ENCODE results near the gene PCDHB5.
"Not testable (repeated sequence)": the region's sequence is repeated elsewhere in the genome, so short reads cannot be mapped to it uniquely, and the experiment has no call there.

PCDHB5 gene

GRCh38 chr5:141135030-141135717 is at the start of gene PCDHB5:
PCDHB5 (plus strand) TSS chr5:141135206; CDS start chr5:141135435, 229 bp downstream.
- FAIRE-seq: peak; percentile 44
- peak; percentile 72 for DNase-seq (ENCODE audit: insufficient read length, low spot score)

DNA sequence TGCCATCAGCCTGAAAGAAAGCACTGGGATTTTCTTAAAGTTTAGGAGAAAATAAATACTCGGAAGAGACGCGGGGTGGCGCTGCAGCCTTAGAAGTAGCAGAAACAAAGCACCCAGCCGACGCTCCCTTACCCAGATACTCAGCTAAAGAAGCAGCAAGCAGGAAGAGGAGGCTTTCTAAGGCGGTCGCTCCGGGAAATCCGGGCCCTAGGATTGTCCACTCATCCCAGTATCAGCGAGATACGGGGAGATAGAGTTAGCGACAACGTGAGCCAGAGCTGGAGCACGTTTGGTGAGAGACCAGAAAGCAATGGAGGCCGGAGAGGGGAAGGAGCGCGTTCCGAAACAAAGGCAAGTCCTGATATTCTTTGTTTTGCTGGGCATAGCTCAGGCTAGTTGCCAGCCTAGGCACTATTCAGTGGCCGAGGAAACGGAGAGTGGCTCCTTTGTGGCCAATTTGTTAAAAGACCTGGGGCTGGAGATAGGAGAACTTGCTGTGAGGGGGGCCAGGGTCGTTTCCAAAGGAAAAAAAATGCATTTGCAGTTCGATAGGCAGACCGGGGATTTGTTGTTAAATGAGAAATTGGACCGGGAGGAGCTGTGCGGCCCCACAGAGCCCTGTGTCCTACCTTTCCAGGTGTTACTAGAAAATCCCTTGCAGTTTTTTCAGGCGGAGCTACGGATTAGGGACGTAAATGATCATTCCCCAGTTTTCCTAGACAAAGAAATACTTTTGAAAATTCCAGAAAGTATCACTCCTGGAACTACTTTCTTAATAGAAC is 40.3 kb upstream of the PCDHB5 start, which contains the start of gene PCDHB2:
Gene PCDHB2 (plus strand): TSS at position 135 of the 782 bp plus-strand sequence. CDS start 176 bp downstream, at position 311.
- DNase-seq (ENCODE audit: insufficient read length, low spot score) (no peak), FAIRE-seq (no peak)

- DNase-seq (ENCODE audit: insufficient read length, low spot score) (no peak), FAIRE-seq (no peak)
These were observed 39.8 kb upstream of the PCDHB5 start for GRCh38 chr5:141095263-141095641.

GRCh38 chr5:141096181-141096580 is 38.8 kb upstream of the PCDHB5 start:
- not testable (repeated sequence) for DNase-seq (ENCODE audit: insufficient read length, low spot score); FAIRE-seq

DNA sequence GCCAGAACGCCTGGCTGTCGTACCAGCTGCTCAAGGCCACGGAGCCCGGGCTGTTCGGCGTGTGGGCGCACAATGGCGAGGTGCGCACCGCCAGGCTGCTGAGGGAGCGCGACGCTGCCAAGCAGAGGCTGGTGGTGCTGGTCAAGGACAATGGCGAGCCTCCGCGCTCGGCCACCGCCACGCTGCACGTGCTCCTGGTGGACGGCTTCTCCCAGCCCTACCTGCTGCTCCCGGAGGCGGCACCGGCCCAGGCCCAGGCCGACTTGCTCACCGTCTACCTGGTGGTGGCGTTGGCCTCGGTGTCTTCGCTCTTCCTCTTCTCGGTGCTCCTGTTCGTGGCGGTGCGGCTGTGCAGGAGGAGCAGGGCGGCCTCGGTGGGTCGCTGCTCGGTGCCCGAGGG is 38.4 kb upstream of the PCDHB5 start:
- DNase-seq (ENCODE audit: insufficient read length, low spot score); FAIRE-seq: not testable (repeated sequence)

- DNase-seq (ENCODE audit: insufficient read length, low spot score): peak; percentile 78
- FAIRE-seq: peak; percentile 77
These were observed 34.7 kb upstream of the PCDHB5 start, which contains the start of gene PCDHB3 for GRCh38 chr5:141100243-141100805. PCDHB3 (plus strand) TSS chr5:141100473; CDS start chr5:141100650, 177 bp downstream.

DNA sequence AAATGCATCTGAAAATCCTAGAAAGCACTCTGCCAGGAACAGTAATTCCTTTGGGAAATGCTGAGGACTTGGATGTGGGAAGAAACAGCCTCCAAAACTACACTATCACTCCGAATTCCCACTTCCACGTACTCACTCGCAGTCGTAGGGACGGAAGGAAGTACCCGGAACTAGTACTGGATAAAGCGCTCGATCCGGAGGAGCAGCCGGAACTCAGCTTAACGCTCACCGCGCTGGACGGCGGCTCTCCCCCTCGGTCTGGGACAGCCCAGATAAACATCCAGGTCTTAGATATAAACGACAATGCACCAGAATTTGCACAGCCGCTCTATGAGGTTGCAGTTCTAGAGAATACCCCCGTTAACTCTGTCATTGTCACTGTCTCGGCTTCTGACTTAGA is 33.9 kb upstream of the PCDHB5 start:
- FAIRE-seq: no peak

GRCh38 chr5:141102070-141102469 is 32.9 kb upstream of the PCDHB5 start:
- not testable (repeated sequence) for DNase-seq (ENCODE audit: insufficient read length, low spot score); FAIRE-seq

More for the DNA sequence above, 33.9 kb upstream of the PCDHB5 start:
- DNase-seq (ENCODE audit: insufficient read length, low spot score): peak; percentile 32

DNA sequence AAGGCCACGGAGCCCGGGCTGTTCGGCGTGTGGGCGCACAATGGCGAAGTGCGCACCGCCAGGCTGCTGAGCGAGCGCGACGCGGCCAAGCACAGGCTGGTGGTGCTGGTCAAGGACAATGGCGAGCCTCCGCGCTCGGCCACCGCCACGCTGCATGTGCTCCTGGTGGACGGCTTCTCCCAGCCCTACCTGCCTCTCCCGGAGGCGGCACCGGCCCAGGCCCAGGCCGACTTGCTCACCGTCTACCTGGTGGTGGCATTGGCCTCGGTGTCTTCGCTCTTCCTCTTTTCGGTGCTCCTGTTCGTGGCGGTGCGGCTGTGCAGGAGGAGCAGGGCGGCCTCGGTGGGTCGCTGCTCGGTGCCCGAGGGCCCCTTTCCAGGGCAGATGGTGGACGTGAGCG is 32.5 kb upstream of the PCDHB5 start:
- not testable (repeated sequence) for DNase-seq (ENCODE audit: insufficient read length, low spot score); FAIRE-seq

- DNase-seq (ENCODE audit: insufficient read length, low spot score): no peak
- FAIRE-seq: no peak
These were observed 29.7 kb upstream of the PCDHB5 start for GRCh38 chr5:141105350-141105749.

DNA sequence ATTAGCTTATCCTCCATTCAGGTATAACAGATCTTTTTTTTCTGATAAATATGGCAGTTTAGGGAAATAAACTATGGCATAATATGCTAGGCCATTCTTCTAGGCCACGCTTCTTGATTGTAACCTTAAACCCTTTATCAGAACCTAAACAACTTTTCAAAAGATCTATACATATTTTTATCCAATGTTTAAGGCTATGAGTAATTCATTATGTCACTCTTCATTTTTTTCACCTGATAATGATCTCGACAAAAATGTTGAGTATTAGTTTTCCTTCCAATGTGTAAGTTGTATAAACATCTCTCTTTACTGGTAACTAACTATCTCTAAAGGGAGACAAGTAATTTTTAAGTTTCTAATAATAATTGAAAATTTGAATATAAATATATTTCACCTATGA is 15.8 kb upstream of the PCDHB5 start:
- FAIRE-seq: no peak
- DNase-seq (ENCODE audit: insufficient read length, low spot score): no peak

- DNase-seq (ENCODE audit: insufficient read length, low spot score): no peak
- no peak for FAIRE-seq
These were observed 13.4 kb upstream of the PCDHB5 start, which contains the start of gene PCDHB4 for GRCh38 chr5:141121563-141121962. PCDHB4 (plus strand) TSS chr5:141121818; CDS start chr5:141121999, 181 bp downstream.

DNA sequence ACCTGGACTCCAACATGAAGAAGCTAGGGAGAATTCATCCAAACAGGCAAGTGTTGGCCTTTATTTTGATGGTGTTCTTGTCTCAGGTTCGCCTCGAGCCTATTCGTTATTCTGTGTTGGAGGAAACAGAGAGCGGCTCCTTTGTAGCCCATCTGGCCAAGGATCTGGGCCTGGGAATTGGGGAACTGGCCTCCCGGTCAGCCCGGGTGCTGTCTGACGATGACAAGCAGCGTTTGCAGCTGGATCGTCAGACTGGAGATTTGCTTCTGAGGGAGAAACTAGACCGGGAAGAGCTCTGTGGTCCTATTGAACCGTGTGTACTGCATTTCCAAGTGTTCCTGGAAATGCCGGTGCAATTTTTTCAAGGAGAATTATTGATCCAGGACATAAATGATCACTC is 13.0 kb upstream of the PCDHB5 start:
- FAIRE-seq (no peak), DNase-seq (ENCODE audit: insufficient read length, low spot score) (no peak)

DNA sequence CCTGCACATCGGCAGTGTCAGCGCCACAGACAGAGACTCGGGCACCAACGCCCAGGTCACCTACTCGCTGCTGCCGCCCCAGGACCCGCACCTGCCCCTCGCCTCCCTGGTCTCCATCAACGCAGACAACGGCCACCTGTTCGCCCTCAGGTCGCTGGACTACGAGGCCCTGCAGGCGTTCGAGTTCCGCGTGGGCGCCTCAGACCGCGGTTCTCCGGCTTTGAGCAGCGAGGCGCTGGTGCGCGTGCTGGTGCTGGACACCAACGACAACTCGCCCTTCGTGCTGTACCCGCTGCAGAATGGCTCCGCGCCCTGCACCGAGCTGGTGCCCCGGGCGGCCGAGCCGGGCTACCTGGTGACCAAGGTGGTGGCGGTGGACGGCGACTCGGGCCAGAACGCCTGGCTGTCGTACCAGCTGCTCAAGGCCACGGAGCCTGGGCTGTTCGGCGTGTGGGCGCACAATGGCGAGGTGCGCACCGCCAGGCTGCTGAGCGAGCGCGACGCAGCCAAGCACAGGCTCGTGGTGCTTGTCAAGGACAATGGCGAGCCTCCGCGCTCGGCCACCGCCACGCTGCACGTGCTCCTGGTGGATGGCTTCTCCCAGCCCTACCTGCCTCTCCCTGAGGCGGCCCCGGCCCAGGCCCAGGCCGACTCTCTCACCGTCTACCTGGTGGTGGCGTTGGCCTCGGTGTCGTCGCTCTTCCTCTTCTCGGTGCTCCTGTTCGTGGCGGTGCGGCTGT is 11.4 kb upstream of the PCDHB5 start:
- not testable (repeated sequence) for FAIRE-seq; DNase-seq (ENCODE audit: insufficient read length, low spot score)

DNA sequence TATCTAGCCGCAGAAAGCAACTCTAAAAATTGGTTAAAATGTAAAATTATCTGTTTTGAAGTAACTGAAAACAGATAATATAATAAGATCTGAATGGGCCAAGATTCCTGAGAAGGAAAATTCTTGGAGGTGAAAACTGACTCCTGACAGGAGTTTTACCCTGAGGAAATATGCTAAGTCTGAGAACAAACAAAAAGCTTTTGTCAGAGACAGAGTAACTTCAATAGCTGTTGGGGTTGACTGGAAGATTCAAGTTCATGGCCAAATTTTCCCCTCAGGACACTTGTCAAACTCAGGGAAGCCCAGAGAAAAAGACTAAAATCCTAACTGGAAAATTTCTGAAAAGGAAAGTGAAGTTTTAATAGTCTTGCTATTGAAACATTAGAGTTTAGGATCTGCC is 7.7 kb upstream of the PCDHB5 start:
- DNase-seq (ENCODE audit: insufficient read length, low spot score): no peak

GRCh38 chr5:141135718-141136266 is 786 bp downstream of the PCDHB5 start:
- no peak for DNase-seq (ENCODE audit: insufficient read length, low spot score)
- no peak for FAIRE-seq

More for the DNA sequence above, 7.7 kb upstream of the PCDHB5 start:
- FAIRE-seq: no peak

DNA sequence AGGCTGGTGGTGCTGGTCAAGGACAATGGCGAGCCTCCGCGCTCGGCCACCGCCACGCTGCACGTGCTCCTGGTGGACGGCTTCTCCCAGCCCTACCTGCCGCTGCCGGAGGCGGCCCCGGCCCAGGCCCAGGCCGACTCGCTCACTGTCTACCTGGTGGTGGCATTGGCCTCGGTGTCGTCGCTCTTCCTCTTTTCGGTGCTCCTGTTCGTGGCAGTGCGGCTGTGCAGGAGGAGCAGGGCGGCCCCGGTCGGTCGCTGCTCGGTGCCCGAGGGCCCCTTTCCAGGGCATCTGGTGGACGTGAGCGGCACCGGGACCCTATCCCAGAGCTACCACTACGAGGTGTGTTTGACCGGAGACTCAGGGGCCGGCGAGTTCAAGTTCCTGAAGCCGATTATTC is 2.3 kb downstream of the PCDHB5 start:
- FAIRE-seq; DNase-seq (ENCODE audit: insufficient read length, low spot score): not testable (repeated sequence)

GRCh38 chr5:141149812-141150211 is 14.8 kb downstream of the PCDHB5 start, which contains the start of gene PCDHB6:
PCDHB6 (plus strand) TSS chr5:141150057; CDS start chr5:141150258, 201 bp downstream.
- no peak for FAIRE-seq
- DNase-seq (ENCODE audit: insufficient read length, low spot score): no peak

DNA sequence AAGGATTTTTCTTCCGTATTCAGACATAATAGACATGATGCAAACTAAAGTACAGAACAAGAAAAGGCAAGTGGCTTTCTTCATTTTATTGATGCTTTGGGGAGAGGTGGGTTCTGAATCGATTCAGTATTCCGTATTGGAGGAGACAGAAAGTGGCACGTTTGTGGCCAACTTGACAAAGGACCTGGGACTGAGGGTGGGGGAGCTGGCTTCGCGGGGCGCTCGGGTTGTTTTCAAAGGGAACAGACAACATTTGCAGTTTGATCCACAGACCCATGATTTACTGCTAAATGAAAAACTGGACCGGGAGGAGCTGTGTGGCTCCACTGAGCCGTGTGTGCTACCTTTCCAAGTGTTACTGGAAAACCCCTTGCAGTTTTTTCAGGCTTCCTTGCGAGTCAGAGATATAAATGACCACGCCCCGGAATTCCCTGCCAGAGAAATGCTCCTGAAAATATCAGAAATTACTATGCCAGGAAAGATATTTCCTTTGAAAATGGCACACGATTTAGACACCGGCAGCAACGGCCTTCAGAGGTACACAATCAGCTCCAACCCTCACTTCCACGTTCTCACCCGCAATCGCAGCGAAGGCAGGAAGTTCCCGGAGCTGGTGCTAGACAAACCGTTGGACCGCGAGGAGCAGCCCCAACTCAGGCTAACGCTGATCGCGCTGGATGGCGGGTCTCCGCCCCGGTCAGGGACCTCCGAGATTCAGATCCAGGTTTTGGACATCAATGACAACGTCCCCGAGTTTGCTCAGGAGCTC is 15.4 kb downstream of the PCDHB5 start:
- DNase-seq (ENCODE audit: insufficient read length, low spot score): no peak
- FAIRE-seq: no peak
